Mucosa of rectum (tissue), 2 donors: Measurements from ENCODE around the gene NPC2.

ENCODE experiments used
- H3K27ac ChIP-seq, 2 donors: one replicate each; pipeline ENCODE4 v1.7.0; 2013; ENCODE audit warnings: inconsistent platforms in 2 of 2, low read depth in 2 of 2, low read length in 2 of 2
- H3K27me3 ChIP-seq, 2 donors: one replicate each; pipeline ENCODE4 v1.7.0; 2013; ENCODE audit warnings: low read length in 2 of 2; ENCODE audit not compliant: control insufficient read depth in 2 of 2, insufficient read depth in 2 of 2
- H3K36me3 ChIP-seq, 2 donors: one replicate each; pipeline ENCODE4 v1.7.0; 2013; ENCODE audit warnings: low read length in 2 of 2; ENCODE audit not compliant: control insufficient read depth in 2 of 2, insufficient read depth in 2 of 2
- H3K4me1 ChIP-seq, 2 donors: one replicate each; pipeline ENCODE4 v1.7.0; 2013; ENCODE audit warnings: low read length in 2 of 2, mild to moderate bottlenecking in 1 of 2; ENCODE audit not compliant: control insufficient read depth in 2 of 2, insufficient read depth in 2 of 2
- H3K4me3 ChIP-seq, 2 donors: one replicate each; pipeline ENCODE4 v1.7.0; 2013; ENCODE audit warnings: low read length in 2 of 2
- H3K9ac ChIP-seq, 2 donors: one replicate each; pipeline ENCODE4 v1.7.0; 2013; ENCODE audit warnings: low read length in 2 of 2, low read depth in 1 of 2, mild to moderate bottlenecking in 1 of 2
- H3K9me3 ChIP-seq, 2 donors: one replicate each; pipeline ENCODE4 v1.7.0; 2013; ENCODE audit warnings: low read length in 2 of 2; ENCODE audit not compliant: control insufficient read depth in 2 of 2
- donor health status: healthy.
- donor health status: Normal muscosa, but diverticular disease.

The NPC2 gene

DNA sequence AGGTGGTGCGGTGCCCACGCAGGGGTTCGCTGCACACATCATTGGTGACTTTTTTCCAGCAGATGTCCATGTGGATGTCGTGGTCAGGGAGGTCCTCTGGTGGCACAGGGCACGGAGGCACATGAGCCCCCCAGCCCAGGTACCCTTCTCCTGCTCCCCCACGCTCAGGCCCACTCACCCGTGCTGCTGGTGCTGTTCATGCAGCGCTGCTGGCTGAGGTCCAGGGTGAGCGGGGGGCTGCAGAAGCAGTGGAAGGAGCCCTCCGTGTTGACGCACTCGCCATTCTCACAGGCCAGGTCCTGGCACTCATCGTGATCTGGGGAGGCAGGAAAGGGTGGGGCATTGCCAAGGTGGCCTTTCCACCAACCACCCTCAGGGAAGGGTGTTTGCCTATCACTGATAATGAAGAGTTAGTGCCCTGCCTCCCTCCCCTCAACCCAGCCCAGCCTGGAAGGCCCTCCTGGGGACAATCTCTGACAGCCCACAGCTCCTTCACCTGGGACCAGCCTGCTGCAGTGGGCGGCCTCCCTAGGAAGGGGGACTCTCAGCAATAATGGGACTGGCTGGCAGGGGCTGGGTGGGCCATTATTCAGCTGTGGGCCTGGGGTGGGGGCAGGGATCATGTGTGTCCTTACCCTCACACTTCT lies 10.3 kb upstream of the NPC2 start:
- Histone ChIP-seq H3K27ac (no peak overlapping the region), H3K27me3 (peaks cover 0 to 2% of the 10 kb centered on the region in 2 donors), H3K36me3 (no peaks in the 10 kb centered on the region), H3K4me3 (no peak overlapping the region), H3K9me3 (no peaks in the 10 kb centered on the region), H3K4me1 (no peaks in the 10 kb centered on the region), H3K9ac (no peak overlapping the region)

DNA sequence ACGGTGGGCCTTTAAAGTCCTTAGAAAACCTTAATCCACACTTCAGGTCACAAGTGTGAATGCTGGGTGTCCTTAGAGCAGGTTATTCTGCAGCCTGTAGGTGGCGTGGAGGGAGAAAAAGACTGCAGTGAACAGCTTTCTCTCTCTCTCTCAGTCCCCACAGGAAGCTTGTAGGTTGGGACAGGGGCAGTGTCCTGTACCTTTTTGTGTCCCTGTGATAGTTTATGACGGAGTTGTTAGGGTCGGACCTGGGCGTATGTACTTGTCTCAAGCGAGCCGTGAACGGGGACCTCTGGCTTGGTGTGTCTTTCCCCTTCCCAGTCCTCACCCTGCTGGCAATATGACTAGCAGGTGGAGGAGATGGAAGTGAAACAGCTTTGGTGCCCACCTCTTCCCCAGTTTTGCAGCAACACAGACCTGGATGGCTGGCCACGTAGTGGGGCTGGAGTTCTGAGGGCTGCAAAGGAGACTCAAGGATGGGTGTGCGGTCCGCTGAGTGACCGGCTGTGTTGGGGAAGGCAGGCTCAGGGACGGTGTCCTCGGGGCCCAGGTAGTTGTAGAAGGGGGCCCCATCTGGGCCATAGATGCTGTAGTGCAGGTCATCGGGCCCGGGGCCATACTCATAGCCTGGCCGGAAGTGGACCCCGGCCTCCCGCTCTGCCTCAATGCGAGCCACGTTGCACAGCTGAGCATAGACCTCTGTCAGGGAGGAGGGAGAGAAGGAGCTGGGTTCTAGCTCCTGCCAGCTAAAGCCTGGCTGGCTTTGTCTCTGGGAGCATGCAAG lies 9.3 kb upstream of the NPC2 start:
- no peaks in the 10 kb centered on the region for H3K27me3 ChIP-seq
- H3K36me3 ChIP-seq, result no peaks in the 10 kb centered on the region
- H3K27ac ChIP-seq, result no peak overlapping the region
- H3K9me3 ChIP-seq, result no peaks in the 10 kb centered on the region
- no peak overlapping the region for H3K4me3 ChIP-seq
- no peak overlapping the region for H3K9ac ChIP-seq
- H3K4me1 ChIP-seq, result no peaks in the 10 kb centered on the region

DNA sequence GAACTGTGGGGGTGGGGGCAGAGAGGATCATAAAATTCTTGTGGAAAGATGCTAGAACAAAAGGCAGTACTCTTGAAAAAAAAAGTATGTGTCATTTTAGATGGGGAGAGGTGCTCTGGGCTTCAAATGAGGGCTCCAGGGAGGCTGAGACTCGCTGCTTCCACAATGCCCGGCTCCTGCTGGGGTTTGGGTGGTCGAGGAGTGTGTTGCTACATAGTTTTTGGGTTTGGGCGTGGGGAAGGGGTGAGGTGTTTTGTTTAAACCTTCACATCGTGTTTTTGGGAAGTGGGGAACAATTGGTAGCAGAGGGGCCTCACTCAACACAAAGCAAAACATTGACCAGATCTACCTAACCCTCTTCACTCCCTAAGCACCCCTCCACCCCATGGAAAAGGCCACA lies 8.6 kb upstream of the NPC2 start:
- no peaks in the 10 kb centered on the region for H3K36me3 ChIP-seq
- no peaks in the 10 kb centered on the region for H3K4me1 ChIP-seq
- no peak overlapping the region for H3K9ac ChIP-seq
- H3K9me3 ChIP-seq, result no peaks in the 10 kb centered on the region
- no peaks in the 10 kb centered on the region for H3K27me3 ChIP-seq
- no peak overlapping the region for H3K4me3 ChIP-seq
- H3K27ac ChIP-seq, result no peak overlapping the region

DNA sequence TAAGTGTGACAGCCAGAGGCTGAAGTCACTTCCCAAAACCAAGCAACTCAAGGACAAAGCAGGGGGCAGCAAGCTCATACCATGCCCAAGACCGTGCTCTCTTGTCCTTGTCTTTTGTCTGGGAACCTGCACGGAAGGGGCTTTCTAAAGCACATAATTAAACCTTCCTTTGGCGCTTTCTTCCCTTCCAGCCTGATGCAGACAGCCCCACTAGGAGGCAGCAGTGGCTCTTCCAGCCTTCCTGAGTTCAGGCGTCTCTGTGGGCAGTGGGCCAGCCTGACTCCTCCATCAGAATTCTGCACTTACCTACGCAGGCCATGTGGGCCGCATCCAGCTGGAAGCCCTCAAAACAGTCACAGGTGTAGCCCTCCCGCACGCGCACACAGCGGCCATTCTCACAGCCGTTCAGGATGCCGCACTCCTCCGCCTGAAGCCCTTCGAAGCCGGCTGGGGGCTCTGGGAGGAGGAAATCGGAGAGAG lies 8.1 kb upstream of the NPC2 start:
- Histone ChIP-seq H3K27ac (no peak overlapping the region), H3K27me3 (no peaks in the 10 kb centered on the region), H3K4me3 (no peak overlapping the region), H3K4me1 (no peaks in the 10 kb centered on the region), H3K9ac (no peak overlapping the region), H3K36me3 (peaks cover 0 to 2% of the 10 kb centered on the region in 2 donors), H3K9me3 (no peaks in the 10 kb centered on the region)

DNA sequence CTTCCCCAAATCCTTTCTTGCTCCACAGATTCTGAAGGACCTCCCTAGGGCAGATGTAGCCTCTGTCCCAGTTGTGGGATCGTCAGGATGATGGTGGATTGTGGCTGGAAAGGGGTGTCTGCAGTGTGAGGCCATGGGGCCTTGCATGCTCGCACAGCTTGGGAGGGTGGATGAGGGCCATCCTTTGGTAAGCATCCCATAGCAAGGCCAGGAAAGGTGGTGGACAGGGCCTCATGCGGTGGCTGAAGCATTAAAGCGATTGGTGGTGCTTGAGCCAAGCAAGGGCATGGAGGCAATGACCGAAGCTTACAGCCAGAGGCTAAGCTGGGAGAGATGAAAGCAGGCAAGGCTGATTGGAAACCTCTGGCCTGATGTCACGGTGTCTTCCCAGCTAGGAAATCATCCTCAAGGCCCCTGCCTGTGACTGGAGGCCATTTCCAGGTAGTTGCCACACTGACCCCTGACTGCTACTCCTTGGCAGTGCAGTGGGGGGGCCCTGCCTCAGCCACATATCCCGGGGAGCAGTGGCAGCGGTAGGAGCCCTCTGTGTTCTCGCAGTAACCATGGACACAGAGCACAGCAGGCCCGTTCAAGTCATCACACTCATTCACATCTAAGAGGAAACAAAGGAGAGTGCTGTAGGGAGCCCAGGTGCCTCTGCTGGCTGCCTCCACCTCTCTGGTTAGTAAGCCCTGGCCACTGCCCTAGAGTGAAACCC lies 7.5 kb upstream of the NPC2 start:
- no peak overlapping the region for H3K9ac ChIP-seq
- no peak overlapping the region for H3K27ac ChIP-seq
- no peaks in the 10 kb centered on the region for H3K9me3 ChIP-seq
- no peaks in the 10 kb centered on the region for H3K4me1 ChIP-seq
- H3K36me3 ChIP-seq, result peaks cover 0 to 4% of the 10 kb centered on the region in 2 donors
- no peaks in the 10 kb centered on the region for H3K27me3 ChIP-seq
- no peak overlapping the region for H3K4me3 ChIP-seq

DNA sequence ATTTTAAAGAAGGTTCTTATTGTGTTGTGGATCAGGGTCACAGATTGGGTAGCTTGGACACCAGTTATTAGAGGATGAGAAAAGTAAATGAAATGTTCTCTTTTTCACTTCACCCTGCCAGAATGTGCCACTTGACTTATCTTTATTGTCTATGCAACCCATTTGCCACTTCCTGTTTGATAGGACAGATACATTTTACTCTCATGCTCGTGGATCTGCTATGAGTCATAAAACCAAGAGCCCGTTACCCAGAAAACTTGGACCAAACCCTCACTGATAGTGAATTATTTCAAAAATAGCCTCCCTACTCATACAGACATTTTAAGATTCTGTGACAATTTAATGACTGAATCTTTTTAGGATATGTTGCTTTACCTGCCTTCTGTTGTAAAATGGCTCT lies 2.3 kb upstream of the NPC2 start:
- Histone ChIP-seq H3K27me3 (no peaks in the 10 kb centered on the region), H3K4me3 (no peak overlapping the region), H3K9ac (no peak overlapping the region), H3K36me3 (peaks cover 0 to 4% of the 10 kb centered on the region in 2 donors), H3K9me3 (no peaks in the 10 kb centered on the region), H3K4me1 (peaks cover 13 to 16% of the 10 kb centered on the region in 2 donors), H3K27ac (no peak overlapping the region)

DNA sequence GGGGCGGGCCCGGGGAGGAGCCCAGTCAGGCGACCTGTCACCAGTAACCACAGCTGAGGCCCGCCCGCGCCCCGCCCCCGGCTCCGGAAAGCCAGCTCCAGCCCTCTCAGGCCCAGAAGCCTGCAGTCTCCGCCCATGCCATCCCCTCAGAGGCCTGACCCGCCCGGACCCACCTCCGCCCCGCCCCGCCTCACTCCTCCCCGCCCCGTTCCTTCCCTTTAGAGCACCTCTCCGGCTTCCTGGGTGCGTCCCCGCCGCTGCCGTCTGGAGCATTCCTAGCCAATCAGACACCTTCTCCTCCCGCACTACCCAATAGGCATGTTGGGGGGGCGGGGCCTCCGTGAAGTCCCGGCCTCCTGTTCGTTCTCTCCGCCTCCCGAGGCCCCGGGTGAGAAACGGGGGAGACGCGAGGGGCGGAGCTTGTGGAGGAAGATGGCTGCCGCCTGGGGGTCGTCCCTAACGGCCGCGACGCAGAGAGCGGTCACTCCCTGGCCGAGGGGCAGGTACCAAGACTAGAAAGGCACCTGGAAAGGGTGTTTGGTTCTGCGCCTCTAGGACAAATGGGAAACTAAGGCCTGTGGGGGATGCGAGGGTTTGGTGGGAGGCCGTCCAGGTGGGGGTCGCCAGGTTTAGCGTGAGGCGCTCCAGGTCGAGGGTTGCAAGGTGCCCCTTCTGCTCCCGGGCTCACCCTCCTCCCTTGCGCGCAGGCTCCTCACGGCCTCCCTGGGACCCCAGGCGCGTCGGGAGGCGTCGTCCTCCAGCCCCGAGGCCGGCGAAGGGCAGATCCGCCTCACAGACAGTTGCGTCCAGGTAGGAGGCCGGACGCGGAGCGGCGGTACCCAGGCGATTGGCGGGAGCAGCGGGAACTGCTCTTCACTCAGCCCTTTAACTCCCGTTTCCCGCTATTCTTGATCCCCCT lies 497 bp upstream of the NPC2 start, which contains the start of gene ISCA2:
Gene ISCA2, plus strand, starts transcription at position 423 of the 919 bp plus-strand sequence. Its CDS starts 10 bp downstream, at position 433.
- peak within 1 kb of the TSS; percentile 88 to 92 for H3K27ac ChIP-seq
- H3K4me1 ChIP-seq, result peaks cover 13 to 16% of the 10 kb centered on the region in 2 donors
- H3K36me3 ChIP-seq, result peaks cover 0 to 6% of the 10 kb centered on the region in 2 donors
- H3K4me3 ChIP-seq, result peak within 1 kb of the TSS; percentile 95 to 98
- H3K27me3 ChIP-seq, result no peaks in the 10 kb centered on the region
- peak within 1 kb of the TSS; percentile 89 to 98 for H3K9ac ChIP-seq
- no peaks in the 10 kb centered on the region for H3K9me3 ChIP-seq

DNA sequence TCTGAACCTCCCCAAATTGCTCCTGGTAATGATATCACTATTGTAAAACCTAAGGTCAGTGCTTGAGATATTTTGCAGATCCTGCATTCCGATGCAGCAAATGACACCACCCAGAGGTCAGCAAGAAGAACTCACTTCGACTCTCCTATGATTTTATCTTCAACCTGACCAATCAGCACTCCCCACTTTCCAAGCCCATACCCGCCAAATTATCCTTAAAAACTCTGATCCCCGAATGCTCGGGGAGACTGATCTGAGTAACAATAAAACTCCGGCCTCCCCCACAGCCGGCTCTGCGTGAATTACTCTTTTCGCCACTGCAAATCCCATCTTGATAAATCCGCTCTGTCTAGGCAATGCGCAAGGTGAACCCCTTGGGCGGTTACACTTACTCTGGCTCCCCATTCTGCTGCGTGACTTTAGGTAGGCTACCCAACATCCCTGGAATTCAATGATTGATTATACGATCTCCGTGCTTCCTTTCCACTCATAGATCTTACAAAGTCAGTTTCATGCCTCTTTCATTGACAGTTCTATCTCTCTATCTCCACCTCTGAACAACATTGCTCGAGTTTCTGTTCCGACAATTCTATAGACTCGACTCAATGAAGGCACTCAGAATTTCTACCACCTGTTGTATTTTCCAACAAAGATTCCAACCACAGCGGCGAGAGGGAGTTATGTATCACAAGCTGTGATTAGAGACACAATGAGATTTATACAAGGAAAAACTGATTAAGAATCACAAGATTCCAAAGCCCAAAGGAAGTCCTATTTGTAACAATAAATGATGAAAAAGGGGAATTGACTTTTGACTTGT lies 939 bp downstream of the NPC2 start:
- peak overlapping the region; percentile 88 to 92 for H3K27ac ChIP-seq
- H3K9ac ChIP-seq, result peak overlapping the region; percentile 81 to 91
- H3K4me1 ChIP-seq, result peaks cover 13 to 16% of the 10 kb centered on the region in 2 donors
- peaks cover 0 to 6% of the 10 kb centered on the region in 2 donors for H3K36me3 ChIP-seq
- no peaks in the 10 kb centered on the region for H3K27me3 ChIP-seq
- no peaks in the 10 kb centered on the region for H3K9me3 ChIP-seq
- peak overlapping the region; percentile 75 to 89 for H3K4me3 ChIP-seq

DNA sequence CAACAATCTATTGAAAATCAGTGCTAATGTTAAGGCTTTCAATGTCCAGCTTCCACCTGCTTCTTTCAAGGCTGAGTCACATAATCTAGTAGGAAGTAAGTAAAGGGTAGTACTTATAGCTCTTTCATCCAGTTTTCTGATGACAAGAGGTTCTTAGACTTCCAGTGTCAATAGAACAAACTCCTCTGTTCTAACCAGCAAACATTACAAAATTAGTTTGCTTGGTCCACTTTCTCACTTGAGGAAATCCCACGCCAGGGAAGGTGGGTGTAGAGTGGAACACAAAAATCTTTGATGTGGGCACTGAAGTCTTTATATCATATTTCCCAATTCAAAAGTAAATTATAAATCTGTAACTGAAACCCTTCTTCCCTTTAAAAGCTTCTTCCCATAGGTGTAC lies 2.6 kb downstream of the NPC2 start:
- H3K4me1 ChIP-seq, result peaks cover 13 to 16% of the 10 kb centered on the region in 2 donors
- H3K27ac ChIP-seq, result no peak overlapping the region

More for the DNA sequence above, 2.6 kb downstream of the NPC2 start:
- Histone ChIP-seq H3K9me3 (no peaks in the 10 kb centered on the region), H3K9ac (no peak overlapping the region), H3K4me3 (no peak overlapping the region), H3K36me3 (peaks cover 0 to 7% of the 10 kb centered on the region in 2 donors), H3K27me3 (no peaks in the 10 kb centered on the region)
